ENCODE results near the gene ANAPC5.

ANAPC5 gene

DNA sequence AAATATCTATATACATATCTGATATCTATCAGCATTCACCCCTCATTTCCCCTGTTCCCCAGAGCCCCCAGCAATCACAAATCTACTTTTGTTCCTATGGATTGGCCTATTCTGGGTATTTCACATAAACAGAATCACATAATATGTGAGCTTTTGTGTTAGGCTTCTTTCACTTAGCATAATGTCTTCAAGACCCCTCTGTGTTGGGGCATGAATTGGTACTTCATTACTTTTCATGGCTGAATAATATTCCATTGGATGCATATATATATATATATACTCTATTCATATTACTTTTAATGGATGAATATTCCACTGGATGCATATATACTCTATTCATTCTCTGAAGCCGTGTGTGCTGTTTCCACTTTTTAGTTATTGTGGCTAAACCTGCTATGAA is 84.4 kb downstream of the ANAPC5 start:
- no peaks in the 10 kb centered on the region for H3K4me1 ChIP-seq (ENCODE audit: low read length)
- H3K9me3 ChIP-seq (ENCODE audit: insufficient read depth, low read length): no peaks in the 10 kb centered on the region
- H3K79me2 ChIP-seq (ENCODE audit: low read length): no peaks in the 10 kb centered on the region
- H3K27ac ChIP-seq (ENCODE audit: low read length): no peak overlapping the region
- no peak for TF ChIP-seq EZH2phosphoT487 (IDR thresholded peaks at IDR 0.05; ENCODE audit: low read depth)
- TF ChIP-seq, protein P1, sequence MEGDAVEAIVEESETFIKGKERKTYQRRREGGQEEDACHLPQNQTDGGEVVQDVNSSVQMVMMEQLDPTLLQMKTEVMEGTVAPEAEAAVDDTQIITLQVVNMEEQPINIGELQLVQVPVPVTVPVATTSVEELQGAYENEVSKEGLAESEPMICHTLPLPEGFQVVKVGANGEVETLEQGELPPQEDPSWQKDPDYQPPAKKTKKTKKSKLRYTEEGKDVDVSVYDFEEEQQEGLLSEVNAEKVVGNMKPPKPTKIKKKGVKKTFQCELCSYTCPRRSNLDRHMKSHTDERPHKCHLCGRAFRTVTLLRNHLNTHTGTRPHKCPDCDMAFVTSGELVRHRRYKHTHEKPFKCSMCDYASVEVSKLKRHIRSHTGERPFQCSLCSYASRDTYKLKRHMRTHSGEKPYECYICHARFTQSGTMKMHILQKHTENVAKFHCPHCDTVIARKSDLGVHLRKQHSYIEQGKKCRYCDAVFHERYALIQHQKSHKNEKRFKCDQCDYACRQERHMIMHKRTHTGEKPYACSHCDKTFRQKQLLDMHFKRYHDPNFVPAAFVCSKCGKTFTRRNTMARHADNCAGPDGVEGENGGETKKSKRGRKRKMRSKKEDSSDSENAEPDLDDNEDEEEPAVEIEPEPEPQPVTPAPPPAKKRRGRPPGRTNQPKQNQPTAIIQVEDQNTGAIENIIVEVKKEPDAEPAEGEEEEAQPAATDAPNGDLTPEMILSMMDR (IDR thresholded peaks at IDR 0.05; ENCODE audit: low read depth, low read length): no peak
- no peak overlapping the region for H3K9ac ChIP-seq (ENCODE audit: low read length)
- no peak overlapping the region for H3K4me2 ChIP-seq (ENCODE audit: low read length)
- no peaks in the 10 kb centered on the region for H3K27me3 ChIP-seq (ENCODE audit: low read depth, low read length)
- H4K20me1 ChIP-seq (ENCODE audit: insufficient read depth, low read length): no peaks in the 10 kb centered on the region
- no peak overlapping the region for H2AFZ ChIP-seq (ENCODE audit: low read depth, low read length)
- peaks cover 18% of the 10 kb centered on the region for H3K36me3 ChIP-seq (replicated peaks; ENCODE audit: low read depth, low read length)
- H3K4me3 ChIP-seq (ENCODE audit: low read length): no peak overlapping the region

DNA sequence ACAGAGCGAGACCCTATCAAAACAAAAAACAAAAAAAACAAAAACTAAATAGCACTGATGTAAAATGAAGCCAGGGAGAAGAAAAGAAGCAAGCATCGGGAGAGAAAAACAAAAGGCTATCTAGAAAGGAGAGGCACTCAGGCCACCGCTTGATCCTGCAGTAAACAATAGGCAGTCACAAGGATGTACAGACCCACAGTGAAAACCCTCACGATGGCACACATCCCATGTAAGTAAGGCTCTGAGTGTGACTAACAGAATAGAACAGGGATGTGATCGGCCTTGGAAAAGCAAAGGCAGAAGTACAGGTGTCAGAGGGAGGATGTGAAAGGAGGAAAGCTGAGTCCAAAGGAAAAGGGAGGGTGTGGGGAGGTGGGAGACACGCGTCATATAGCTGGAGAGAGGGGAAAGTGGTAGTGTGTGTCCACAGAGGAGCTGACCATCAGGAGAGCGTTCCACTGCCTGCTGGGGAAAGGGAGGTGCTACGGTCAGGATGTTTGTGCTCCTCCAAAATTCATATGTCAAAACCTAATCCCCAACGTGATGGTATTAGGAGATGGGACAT is 87.2 kb downstream of the ANAPC5 start:
- Histone ChIP-seq H3K36me3 (replicated peaks; ENCODE audit: low read depth, low read length) (peaks cover 15% of the 10 kb centered on the region), H3K79me2 (ENCODE audit: low read length) (no peaks in the 10 kb centered on the region), H3K4me1 (ENCODE audit: low read length) (no peaks in the 10 kb centered on the region), H4K20me1 (ENCODE audit: insufficient read depth, low read length) (no peaks in the 10 kb centered on the region), H3K9me3 (ENCODE audit: insufficient read depth, low read length) (no peaks in the 10 kb centered on the region), H3K4me2 (ENCODE audit: low read length) (no peak overlapping the region), H3K4me3 (ENCODE audit: low read length) (no peak overlapping the region), H3K9ac (ENCODE audit: low read length) (no peak overlapping the region), H2AFZ (ENCODE audit: low read depth, low read length) (no peak overlapping the region), H3K27ac (ENCODE audit: low read length) (no peak overlapping the region), H3K27me3 (ENCODE audit: low read depth, low read length) (no peaks in the 10 kb centered on the region)
- TF ChIP-seq, protein P1 (IDR thresholded peaks at IDR 0.05; ENCODE audit: low read depth, low read length): no peak

DNA sequence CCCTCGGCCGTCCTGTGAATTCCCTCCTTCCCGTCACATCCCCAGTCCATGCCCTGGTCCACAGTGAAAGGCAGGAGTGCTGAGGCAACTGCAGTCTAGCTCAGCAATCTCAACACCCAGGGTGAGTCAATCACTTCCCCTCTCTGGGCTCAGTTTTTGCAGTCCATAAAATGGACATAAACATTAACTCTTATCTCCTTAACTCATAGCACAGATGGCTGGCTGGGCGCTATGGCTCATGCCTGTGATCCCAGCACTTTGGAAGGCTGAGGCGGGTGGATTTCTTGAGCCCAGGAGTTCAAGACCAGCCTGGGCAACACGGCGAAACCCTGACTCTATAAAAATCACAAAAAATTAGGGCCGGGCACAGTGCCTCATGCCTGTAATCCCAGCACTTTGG is 88.1 kb downstream of the ANAPC5 start:
- peaks cover 13% of the 10 kb centered on the region for H3K36me3 ChIP-seq (replicated peaks; ENCODE audit: low read depth, low read length)
- no peaks in the 10 kb centered on the region for H3K27me3 ChIP-seq (ENCODE audit: low read depth, low read length)
- no peak overlapping the region for H3K9ac ChIP-seq (ENCODE audit: low read length)

DNA sequence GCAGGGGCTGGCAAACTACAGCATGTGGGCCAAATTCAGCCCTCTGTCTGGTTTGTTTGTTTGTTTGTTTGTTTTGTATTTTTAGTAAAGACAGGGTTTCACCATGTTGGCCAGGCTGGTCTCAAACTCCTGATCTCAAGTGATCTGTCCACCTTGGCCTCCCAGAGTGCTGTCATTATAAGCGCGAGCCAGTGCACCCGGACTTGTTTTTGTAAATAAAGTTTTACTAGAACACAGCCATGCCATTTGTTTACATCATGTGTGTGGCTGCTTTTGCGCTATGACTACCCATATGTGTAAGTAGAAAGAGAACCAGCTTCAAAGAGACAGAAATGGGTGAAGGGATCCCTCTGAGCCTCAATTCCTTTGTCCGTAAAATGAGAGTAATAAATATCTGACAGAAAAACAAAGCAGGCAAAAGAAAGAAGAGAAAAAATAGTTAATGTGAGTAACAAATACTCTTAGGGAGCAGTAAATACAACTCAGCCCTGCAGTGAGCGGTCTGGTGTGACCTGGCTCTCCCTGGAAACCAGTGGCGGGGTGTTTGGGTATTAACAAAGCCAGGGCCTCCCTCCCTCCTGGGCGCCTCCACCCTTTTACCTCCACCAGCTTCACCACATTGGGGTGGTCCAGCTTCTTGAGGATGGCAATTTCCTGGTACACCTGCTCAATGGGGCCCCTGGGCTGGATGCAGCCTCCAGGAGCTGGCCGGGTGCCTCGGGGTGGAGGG is 88.8 kb downstream of the ANAPC5 start:
- H3K36me3 ChIP-seq (replicated peaks; ENCODE audit: low read depth, low read length): peaks cover 9% of the 10 kb centered on the region
- no peak for TF ChIP-seq EZH2phosphoT487 (IDR thresholded peaks at IDR 0.05; ENCODE audit: low read depth)

More for the DNA sequence above, 88.1 kb downstream of the ANAPC5 start:
- Histone ChIP-seq H2AFZ (ENCODE audit: low read depth, low read length) (no peak overlapping the region), H4K20me1 (ENCODE audit: insufficient read depth, low read length) (no peaks in the 10 kb centered on the region), H3K9me3 (ENCODE audit: insufficient read depth, low read length) (no peaks in the 10 kb centered on the region), H3K4me2 (ENCODE audit: low read length) (no peak overlapping the region), H3K79me2 (ENCODE audit: low read length) (no peaks in the 10 kb centered on the region), H3K27ac (ENCODE audit: low read length) (no peak overlapping the region), H3K4me1 (ENCODE audit: low read length) (no peaks in the 10 kb centered on the region), H3K4me3 (ENCODE audit: low read length) (no peak overlapping the region)
- no peak for TF ChIP-seq EZH2phosphoT487 (IDR thresholded peaks at IDR 0.05; ENCODE audit: low read depth)
- TF ChIP-seq, protein P1 (IDR thresholded peaks at IDR 0.05; ENCODE audit: low read depth, low read length): no peak

More for the DNA sequence above, 88.8 kb downstream of the ANAPC5 start:
- no peaks in the 10 kb centered on the region for H3K9me3 ChIP-seq (ENCODE audit: insufficient read depth, low read length)
- H3K27ac ChIP-seq (ENCODE audit: low read length): no peak overlapping the region
- H3K4me2 ChIP-seq (ENCODE audit: low read length): no peak overlapping the region
- H3K27me3 ChIP-seq (ENCODE audit: low read depth, low read length): no peaks in the 10 kb centered on the region
- no peaks in the 10 kb centered on the region for H3K79me2 ChIP-seq (ENCODE audit: low read length)
- no peaks in the 10 kb centered on the region for H3K4me1 ChIP-seq (ENCODE audit: low read length)
- H4K20me1 ChIP-seq (ENCODE audit: insufficient read depth, low read length): no peaks in the 10 kb centered on the region
- H3K9ac ChIP-seq (ENCODE audit: low read length): no peak overlapping the region
- no peak overlapping the region for H2AFZ ChIP-seq (ENCODE audit: low read depth, low read length)
- no peak overlapping the region for H3K4me3 ChIP-seq (ENCODE audit: low read length)
